Measurements from ENCODE around the gene SQSTM1.

The SQSTM1 gene

DNA sequence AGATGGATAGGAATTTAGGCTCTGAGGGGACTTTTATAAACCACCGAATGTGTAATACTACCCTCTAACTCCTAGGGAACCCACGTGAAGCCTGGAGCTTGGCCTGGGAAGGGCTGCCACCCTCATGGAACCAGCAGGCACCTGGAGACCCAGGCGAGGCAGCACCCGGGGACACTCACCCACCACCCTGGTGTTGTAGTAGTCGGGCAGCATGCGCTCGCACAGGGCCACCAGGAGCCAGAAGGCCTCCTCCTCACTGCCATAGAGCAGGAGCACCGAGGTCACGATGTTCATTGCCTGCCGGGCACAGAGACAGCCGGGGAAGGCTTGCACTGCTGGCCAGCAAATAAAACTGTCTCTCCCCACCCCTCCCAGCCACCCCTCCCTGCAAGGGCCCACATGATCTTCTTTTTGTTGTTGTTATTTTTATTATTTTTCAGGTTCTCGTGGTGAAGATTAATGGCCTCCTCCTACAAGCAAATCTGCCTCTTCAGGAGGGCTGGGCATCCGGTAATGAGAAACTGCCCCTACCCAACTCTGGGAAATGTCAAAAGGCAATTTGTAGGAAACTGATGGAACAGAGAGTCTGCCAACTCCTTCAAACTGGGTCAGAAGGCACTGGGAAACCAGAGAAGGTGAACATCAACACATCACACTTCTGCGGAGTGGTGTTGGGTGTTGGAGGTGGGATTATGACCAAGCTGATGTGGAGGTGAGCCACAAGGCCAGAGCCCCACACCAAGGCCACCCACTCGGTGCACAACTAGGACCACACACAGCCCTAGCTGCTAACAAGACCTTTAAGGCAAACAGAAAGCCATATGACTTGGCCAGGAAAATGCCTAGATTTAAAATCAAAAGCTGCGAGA is 55.3 kb downstream of the SQSTM1 start:
- no peak for DNase-seq

DNA sequence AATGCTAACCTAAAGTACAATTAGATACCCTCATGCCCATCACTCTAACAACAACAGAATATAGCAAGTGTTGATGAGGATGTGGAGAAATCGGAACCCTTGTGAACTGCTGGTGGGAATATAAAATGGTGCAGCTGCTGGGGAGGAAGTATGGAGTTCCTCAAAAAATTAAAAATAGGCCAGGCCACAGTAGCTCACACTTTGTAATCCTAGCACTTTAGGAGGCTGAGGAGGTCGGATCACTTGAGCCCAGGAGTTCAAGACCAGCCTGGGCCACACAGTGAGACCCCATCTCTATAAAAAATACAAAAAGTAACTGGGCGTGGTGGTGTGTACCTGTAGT is 55.9 kb downstream of the SQSTM1 start:
- no peak for DNase-seq

DNA sequence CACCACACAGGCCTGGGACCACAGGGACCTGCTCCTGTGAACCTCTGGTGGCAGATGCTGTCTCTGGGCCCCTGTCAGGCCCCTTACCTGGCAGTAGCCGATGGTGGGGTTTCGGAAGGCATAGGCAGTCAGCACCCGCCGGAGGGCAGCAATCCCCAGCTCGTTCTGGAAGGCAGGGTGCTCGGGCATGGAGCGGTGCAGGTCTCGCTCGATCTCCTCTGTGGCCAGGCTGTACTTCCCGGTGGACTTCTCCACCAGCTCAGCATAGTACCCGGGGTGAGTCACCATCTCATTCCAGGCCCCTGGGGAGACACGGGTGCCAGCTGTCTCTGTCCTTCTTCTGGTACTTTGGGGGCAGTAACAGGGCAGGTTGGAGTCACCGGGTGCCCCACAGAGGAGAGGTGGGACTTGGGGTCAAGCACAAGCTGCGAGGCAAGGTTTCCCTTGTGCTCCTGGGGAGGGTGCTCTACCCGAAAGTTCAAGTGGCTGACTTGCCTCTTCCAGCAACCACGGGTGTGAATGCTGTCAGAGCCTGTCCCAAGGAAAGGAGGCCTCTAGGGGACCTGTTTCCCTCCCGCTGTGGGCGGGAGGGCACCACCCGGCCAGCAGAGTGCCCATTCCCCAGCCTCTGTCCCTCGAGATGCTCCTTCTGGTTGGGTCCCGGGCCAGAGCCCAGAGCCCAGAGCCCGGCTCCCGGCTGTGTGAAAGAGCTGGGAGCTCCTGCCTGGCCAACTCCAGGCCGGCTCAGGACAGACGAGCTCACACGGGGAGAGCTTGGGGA is 57.7 kb downstream of the SQSTM1 start:
- no peak for DNase-seq

DNA sequence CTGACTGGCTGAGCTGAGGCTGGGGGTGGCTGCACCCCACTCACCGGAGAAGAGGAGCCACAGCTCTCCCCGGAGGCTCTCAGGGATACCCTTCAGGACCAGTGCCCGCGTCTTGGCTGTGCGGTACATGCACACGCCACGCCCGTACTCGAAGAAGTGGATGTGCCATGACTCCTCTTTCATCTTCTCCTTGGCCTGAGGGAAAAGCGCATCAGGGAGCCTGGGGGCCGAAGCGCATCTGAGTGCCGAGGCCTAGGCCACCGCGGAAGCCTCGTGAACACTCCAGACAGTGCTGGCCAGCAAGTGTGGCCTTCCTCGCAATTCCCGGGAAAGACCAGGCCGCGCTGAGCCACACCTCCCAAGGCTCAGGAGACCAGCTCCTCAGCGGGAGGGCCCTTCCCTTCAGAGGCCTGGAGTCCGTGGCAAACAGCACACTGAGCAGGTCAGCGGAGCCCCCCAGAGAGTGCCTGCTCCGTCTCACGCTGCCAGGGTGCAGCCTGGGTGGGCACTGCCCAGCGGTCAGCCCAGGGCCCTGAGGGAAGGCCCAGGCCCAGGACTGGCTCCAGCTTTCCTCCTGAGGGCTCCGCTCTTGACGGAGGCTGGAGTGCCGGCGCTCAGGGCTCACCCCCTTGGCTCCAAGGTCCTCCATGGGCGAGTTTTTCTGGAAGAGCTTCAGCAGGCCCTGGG is 58.4 kb downstream of the SQSTM1 start:
- no peak for DNase-seq

DNA sequence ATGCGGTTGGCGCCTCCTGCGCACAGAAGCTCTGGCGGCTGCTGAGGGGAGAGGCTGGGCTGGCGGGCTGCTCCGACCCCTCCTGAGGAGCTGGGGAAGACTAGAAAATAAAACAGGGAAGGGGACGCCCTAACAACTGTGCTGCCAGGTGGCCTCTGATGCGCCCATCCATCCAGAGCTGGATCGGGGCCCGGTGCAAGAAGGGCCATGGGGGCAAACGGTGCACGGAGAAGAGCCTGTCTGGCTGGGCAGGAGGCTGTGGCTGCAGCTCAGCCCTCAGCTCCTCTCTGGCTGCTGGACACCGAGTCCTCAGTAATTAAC is 58.9 kb downstream of the SQSTM1 start:
- no peak for DNase-seq

DNA sequence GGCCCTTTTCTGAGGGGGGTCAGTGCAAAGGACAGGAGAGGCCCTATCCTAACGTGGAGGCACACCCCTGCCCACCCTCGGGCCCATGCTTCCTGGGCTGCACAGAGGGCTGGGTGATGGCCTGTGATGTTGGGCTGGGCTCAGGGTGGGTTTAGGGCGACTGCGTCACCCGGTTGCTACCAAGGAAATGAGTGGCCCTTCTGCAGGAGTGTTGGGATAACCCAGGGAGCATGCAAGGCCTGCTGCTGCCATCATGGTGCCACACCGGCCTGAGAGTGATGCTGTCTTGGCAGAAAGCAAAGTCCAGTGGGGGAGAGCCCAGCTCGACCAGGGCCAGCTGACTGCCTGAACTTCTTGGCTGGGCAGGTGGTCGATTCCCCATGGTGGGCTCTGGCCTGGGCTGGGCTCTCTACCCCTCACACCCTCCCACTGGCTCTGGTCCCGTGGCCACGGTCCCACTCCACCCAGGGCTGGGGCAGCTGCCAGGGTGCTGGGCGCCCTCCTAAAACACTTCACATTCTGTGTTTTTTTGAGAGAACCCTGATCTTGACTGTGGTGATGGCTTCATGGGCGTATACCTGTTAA is 59.5 kb downstream of the SQSTM1 start:
- DNase-seq = no peak

DNA sequence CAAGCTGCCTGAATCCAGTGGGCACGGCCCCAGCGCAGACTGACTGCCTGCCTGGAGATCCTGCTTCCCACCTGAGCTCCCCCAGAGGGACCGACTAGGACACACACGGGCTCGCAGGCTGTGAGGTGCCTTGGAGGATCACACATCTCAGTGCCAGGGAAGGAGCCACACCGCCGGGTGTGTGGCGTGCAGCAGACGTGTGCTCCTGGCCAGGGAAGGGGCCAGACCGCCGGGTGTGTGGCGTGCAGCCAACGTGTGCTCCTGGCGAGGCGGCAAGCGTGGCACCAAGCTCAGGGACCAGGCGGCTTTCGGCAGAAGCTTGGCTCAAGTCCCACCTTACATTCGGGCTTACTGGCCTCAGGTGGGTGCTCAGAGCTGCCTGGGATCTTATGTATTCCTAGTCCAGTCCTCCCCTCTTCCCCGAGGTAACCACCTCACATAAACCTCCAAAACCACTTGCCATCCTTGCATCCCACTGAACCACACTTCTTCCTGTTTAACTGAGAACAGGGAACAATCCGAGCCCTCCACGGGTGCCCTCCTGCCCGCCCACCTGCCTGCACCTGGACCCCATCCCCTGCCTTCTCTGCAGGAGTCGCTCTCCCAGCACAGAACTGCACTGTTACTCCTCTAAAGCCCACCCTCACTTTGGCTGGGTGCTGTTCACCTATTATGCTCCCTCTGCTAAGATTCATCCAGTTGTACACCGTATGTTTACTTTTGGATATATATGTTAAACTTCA is 60.3 kb downstream of the SQSTM1 start:
- no peak for DNase-seq

DNA sequence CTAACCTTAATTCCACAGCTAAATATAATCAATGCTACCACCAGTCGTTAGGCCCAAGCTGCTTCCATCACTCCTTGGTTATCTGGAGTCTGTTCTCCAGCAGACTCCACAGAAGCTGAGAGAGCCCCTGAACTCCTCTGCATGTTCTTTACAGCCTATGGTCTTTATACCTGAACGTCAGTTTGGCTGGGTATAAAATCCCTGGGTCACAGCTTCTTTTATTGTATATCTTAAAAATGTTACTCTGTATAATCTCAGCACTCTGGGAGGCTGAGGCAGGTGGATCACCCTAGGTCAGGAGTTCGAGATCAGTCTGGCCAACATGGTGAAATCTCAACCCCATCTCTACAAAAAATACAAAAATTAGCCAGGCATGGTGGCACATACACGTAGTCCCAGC is 61.6 kb downstream of the SQSTM1 start:
- DNase-seq = no peak

DNA sequence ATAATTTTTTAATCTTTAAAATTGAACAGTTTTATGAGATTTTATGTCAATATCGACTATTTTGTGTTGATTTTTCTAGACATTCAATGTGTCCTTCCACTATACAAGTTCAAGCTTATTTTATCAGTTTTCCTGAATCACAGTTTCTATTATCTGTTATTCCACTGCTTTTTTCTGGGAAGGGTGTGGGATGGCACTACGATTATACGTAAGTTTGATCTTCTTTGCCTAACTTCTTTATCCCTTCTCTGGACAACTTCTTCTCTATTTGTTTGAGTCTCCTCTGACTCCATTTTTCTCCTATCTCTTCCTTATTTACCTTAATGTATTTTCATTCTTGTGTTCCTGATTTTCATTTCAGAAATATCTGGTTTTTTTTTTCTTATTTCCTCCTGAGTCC is 62.5 kb downstream of the SQSTM1 start:
- DNase-seq = no peak

DNA sequence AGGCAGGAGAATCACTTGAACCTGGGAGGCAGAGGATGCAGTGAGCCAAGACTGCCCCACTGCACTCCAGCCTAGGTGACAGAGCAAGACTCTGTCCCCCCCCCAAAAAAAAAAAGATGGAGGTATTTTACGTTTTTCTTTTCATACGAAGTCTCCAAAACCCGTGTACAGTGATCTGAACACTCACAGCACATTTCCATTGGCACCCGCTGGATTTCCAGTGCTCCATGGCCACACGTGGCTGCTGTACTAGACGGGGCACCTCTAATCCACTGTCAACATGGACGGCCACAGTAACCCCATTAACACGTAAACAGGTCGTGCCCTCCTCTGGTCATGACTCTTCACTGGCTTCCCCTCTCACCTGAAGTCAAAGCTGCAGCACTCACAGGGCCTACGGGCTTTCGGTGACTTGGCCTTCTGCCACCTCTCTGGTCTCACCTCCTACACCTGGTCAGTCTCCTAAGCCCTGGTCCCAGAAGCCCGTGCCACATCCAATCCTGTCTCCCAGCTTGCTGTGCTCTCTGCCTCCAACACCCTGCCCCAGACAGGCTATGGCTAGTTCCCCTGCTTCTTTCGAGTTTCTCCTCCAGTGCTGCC is 64.9 kb downstream of the SQSTM1 start:
- no peak for DNase-seq

DNA sequence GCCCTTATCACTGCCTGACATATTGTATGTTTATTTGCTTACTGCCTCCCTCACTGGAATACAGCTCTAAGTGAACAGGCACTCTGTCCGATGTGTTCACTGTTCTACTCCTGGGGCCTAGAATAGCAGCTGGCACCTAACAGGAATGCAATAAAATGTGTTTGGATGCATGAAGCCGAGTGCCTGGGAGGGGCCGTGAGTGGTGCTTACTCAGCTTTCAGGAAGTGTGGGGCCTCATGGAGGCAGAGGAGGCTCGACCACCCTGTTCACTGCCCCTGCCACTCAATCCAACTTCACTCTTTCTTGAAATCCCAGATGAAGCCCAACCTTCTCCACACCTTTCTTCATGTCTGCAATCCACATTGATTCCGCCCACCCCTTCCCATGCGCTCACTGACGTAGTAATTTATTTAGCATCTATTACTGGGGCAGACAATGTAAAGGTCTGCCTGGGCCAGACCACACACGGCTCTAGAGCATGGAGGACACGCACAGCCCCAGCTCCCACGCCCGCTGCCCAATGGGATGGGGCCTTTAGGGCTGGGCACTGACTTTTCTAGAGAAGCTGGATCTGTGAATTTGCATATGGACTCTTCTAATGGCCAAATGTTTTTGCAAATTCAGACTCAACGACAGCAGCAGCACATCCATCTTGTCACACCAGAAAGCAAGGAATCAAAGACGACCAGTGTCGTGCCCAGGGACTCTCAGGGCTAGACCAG is 65.6 kb downstream of the SQSTM1 start:
- DNase-seq = no peak

DNA sequence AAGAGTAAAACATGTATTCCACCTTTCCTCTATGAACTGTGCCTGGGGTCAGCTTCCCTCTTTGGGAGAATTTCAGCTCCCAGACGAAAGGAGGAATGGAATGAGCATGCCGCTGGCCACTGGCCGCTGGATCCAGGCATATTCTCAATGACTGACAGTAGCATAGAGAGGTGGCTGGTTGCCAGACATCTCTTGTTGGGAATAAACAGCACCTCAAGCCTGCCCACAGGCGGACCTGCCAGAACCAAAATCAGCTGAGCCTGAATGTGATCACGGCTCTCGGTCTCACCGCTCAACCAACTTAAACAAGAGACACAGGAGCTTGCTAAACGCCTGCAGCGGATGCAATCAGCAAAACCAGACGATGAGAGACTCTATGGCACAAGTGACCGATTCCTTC is 66.4 kb downstream of the SQSTM1 start:
- no peak for DNase-seq

Measured in NCI-H2029 treated with DMSO at 0.1 percent for 48 hours (cell line).